Prostate gland (tissue), 2 donors: ENCODE data around the gene TBC1D16.

Experiments
- POLR2AphosphoS5 ChIP-seq: sonication (generic); formaldehyde crosslinking; IDR thresholded peaks from one replicate; pipeline ENCODE4 v1.6.1; 2017; ENCODE audit warnings: antibody characterized with exemption
- TF ChIP-seq, protein P1 (sequence below), 4 experiments: fragments of 200-600 bp in 2 of 4; fragments of 450-650 bp in 2 of 4; sonication (generic) in 2 of 4; IDR thresholded peaks; 1 replicate in 3 of 4; 2 replicates in 1 of 4; pipeline ENCODE4 v1.5.1; 2016 to 2019; ENCODE audit warnings: antibody characterized with exemption in 4 of 4, mild to moderate bottlenecking in 2 of 4, moderate library complexity in 2 of 4

DNA sequence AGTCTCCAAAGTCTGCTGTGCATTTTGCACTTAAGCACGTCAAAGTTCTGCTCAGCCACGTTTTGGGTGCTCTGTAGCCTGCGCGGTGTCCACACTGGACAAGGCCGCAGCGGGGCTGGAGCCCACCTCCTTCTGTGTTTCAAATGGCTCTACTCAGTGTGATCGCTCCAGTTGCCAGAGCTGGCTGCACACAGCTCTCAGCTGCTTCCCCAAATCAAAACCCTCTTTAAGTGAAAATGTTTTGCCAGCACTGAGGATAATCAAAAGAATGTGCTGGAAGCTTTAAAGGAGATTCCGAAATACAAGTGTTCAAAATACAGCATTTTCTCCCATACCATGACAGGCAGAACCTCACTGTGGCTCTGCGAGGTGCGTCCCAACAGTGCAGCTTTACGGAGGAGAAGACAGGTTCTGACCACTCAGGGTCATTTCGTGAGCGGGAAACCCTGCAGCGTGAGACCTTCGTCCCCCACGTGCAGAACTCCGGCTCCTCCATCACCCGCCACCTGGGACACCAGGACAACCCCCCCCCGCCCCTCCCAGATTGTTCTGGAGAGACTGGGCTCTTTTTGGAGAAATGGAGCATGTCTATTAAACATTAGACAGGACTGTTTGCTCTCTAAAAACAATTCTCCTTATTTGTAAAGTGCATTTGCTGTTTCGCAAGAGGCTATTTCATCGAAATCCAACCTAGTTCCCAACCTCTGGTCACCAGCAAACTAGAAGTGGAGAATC, 16.6 kb downstream of the TBC1D16 start:
- TF ChIP-seq, protein P1, sequence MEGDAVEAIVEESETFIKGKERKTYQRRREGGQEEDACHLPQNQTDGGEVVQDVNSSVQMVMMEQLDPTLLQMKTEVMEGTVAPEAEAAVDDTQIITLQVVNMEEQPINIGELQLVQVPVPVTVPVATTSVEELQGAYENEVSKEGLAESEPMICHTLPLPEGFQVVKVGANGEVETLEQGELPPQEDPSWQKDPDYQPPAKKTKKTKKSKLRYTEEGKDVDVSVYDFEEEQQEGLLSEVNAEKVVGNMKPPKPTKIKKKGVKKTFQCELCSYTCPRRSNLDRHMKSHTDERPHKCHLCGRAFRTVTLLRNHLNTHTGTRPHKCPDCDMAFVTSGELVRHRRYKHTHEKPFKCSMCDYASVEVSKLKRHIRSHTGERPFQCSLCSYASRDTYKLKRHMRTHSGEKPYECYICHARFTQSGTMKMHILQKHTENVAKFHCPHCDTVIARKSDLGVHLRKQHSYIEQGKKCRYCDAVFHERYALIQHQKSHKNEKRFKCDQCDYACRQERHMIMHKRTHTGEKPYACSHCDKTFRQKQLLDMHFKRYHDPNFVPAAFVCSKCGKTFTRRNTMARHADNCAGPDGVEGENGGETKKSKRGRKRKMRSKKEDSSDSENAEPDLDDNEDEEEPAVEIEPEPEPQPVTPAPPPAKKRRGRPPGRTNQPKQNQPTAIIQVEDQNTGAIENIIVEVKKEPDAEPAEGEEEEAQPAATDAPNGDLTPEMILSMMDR (IDR thresholded peaks at IDR 0.05) = no peak
- no peak for TF ChIP-seq POLR2AphosphoS5
